HG03139 (cell line): ENCODE measurements around the gene KL.

Source experiments
- ATAC-seq: cut with Tn5 transposase; IDR thresholded peaks from one replicate; pipeline ENCODE4 v1.9.1; 2021; ENCODE audit not compliant: unreplicated experiment

KL gene

DNA sequence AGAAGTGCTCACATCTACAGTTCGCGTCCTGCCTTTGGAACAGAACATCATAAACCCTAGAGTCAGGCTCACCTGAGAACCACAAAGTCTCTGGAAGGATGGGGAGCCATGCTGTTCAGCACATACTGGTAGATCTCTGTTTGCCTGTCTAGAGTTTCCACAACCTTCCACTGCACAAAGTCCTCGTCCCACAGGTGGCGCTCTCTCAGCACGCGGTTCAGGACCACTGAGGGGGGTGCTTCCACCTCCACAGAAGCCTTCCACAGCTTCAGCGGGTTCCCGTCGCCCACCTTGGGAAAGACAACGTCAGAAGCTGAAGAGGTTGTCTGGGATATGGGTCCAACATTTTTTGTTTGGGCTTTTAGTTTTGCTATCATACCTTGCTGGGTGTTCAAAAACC, 93.6 kb downstream of the KL start:
- no peak for ATAC-seq

DNA sequence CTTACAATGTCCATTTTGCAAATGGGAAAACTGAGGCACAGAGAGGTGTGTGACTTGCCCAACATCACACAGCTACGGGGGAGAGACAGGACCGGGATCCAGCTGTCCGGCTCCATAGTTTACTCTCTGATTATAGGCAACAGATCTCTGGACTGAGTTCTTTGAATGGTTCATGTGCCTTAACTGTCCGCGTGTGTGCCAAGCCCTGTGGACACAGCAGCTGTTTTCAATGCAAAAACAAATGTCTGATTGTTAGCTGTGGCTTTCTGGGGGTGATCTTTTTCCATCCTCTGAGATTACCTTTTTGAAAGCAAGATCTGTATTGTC, 94.1 kb downstream of the KL start:
- no peak for ATAC-seq

DNA sequence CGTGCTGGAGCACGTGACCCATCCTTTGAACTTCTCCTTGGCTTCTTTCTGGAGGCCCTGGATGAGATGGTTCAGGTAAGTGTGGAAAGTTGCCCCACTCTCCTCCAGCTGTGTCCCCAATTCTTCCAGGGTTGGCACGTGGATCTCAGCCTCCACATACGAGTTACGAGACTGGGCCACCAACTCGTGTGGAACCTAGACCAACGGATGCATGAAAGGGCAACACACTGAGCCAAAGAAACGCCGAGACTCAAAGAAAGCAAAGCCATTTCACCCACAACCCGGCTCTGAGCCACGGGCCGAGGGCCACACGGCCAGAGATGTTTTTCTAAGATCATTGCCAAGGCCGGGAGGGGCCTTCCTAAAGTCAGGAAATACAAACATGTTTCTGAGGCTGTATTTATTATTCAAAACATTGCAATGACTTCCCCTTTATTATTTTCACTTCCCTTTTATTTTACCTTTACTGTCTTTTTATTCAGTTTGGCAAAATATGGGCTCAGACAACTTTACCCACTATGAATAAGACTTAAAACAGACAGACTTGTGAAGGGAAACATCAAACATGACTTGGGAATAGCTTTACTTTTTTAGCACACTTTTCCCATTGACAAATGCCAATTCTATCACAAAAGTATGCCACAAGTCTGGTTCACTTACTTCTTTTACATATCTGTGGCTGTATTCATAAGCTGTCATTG, 94.6 kb downstream of the KL start:
- ATAC-seq, result no peak

DNA sequence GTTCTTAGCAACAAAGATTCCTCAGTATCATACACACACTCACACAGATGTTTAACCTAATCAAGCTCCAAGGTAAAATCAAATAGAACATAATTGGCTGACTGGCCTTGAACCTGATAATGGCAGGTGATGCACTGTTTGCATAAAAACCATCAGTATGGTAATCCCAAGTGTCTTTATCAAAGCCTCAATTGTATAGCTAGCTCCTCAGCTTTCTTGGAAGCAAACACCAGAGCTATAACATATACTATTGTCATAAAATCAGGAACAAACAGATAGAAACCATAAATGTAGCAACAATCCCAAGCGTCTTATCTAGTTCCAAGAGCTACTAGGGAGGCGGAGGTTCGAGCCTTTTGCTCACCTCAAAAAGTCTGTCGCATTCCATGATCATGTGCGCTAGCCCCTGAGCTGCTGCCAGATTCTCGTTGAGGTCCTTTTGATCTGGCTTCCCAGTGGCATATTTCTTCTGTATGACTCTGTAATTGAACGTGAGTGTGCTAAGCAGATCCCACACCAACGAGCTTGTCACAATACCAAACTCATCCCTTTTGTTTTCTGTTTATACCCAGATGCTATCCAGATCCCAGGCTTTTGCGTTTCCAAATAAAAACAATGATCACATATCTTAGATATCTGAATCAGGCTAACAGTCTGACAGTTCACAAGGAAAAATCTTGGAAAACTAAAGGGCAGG, 95.3 kb downstream of the KL start:
- ATAC-seq, result no peak

DNA sequence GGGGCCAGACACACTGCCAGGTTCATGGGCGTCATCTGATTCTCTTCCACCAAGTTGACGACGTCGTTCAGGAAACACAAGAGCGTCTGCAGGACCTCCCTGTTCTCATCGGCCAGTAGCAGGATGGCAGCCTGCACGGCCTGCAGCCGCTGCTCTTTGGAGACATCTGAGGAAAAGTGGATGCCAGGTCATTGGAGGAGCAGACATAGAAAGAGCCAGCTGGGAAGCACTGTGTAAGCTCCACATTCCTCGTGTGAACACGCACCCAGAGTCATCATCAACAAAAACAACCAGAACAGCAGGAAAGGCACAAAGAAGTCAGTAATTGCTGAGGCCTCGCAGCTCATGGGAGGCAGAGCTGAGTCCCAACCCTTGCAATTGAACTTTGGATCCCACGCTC, 96.5 kb downstream of the KL start:
- no peak for ATAC-seq

DNA sequence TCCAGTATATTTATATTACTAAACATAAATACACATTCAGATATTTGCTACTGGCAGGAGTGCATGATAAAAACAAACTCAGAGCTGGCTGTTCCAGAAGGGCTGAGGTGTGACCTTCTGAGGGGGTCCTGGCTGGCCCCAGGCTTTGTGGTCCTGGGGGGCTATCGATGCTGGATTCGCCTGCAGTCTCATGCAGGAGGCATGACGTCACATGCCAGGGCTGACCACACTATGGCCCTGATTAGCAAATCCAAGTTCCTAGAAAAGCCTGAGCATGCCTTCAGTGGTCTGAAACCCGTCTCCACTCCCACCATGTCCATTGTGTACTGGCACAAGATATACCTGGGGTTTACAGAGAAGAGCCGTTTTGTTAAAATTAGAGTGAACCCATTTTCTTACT, 97.9 kb downstream of the KL start:
- no peak for ATAC-seq

DNA sequence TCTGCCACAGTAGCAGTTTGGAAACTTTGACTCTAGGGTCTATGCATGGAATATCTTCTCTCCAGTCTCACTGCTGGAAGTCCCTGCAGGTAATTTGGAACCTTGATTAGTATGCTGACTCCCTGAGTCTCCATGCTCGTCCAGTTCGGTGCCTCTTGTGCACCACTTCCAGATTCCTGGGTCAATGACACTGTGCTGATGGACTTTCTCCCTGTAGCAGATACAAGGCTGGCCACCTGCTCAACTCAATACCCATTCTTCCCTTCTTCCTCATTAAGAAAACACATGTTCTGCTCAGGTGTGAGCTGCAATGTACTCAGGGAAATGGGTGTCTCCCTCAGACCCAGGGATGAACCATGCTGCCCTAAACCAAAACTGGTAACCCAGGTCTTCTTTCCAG, 99.1 kb downstream of the KL start:
- no peak for ATAC-seq
